Endothelial cell of umbilical vein (primary cell): ENCODE results near the gene NFIL3. TPM values are rescaled to one million over a fixed set of nuclear protein-coding genes. Genes with fewer than 3 reads are reported as not detected.

Experiments
- BruUV-seq: library from RNA; stranded (reverse); fragments of 400-500 nt; replicated peaks from 2 replicates; lab custom pipeline; 2021; lab: Mats Ljungman, UMichigan
- CTCF ChIA-PET: fragments of 300-600, 350-600 bp; sonication (Branson Sonifier 250); formaldehyde crosslinking; loops from one replicate; lab custom pipeline; 2021; ENCODE audit warnings: antibody characterized with exemption, inconsistent platforms; lab: Charles Lee
- POLR2A ChIA-PET: fragments of 300-600, 350-600 bp; sonication (Branson Sonifier 250); formaldehyde crosslinking; loops from one replicate; lab custom pipeline; 2021; ENCODE audit warnings: antibody characterized with exemption, inconsistent platforms; lab: Charles Lee
- DNase-seq: peaks from one replicate; pipeline ENCODE4 v3.0.0-alpha.2; 2011; ENCODE audit warnings: low read depth, low spot score
- FAIRE-seq: peaks from 2 replicates; lab custom pipeline; 2011; peaks lifted over from hg19 to GRCh38; lab: Jason Lieb, UNC
- H2AFZ ChIP-seq: 2 replicates; pipeline ENCODE4 v1.6.0; 2012; ENCODE audit warnings: low read depth, low read length, control low read depth, inconsistent platforms
- H3K27ac ChIP-seq: 2 replicates; pipeline ENCODE4 v1.5.1; 2011; ENCODE audit warnings: low read depth, mild to moderate bottlenecking, control low read depth, low read length, moderate library complexity; ENCODE audit not compliant: insufficient read depth
- H3K27me3 ChIP-seq, 2 experiments: 2 replicates each; pipeline versions ENCODE4 v1.6.0 to v1.6.1; 2011; ENCODE audit warnings: low read length in 2 of 2, mixed read lengths in 1 of 2; ENCODE audit not compliant: control insufficient read depth in 2 of 2, insufficient read depth in 2 of 2
- H3K36me3 ChIP-seq, 2 experiments: 2 replicates in 1 of 2; 3 replicates in 1 of 2; pipeline ENCODE4 v1.5.1; 2011; ENCODE audit warnings: low read length in 2 of 2, mild to moderate bottlenecking in 1 of 2, moderate library complexity in 1 of 2; ENCODE audit not compliant: control insufficient read depth in 2 of 2, insufficient read depth in 2 of 2; ENCODE audit errors: extremely low read depth in 1 of 2
- H3K4me1 ChIP-seq: 3 replicates; pipeline ENCODE4 v1.5.1; 2011; ENCODE audit warnings: mild to moderate bottlenecking, low read length; ENCODE audit not compliant: control insufficient read depth, insufficient read depth; ENCODE audit errors: extremely low read depth
- H3K4me2 ChIP-seq: 2 replicates; pipeline ENCODE4 v1.6.1; 2011; ENCODE audit warnings: low read length, control low read depth, mixed read lengths; ENCODE audit not compliant: insufficient read depth
- H3K4me3 ChIP-seq, 3 experiments: fragments of 200-600 bp in 1 of 3; sonication (generic), shearing (Covaris generic) in 1 of 3; replicated peaks in 1 of 3; 2 replicates each; pipeline ENCODE4 v1.5.1; 2011 to 2016; ENCODE audit warnings: control low read depth in 3 of 3, low read length in 3 of 3, mild to moderate bottlenecking in 2 of 3, inconsistent platforms in 1 of 3, low read depth in 1 of 3, moderate library complexity in 1 of 3; ENCODE audit not compliant: insufficient read depth in 1 of 3
- H3K79me2 ChIP-seq: 2 replicates; pipeline ENCODE4 v1.6.0; 2012; ENCODE audit warnings: low read length, inconsistent platforms; ENCODE audit not compliant: control insufficient read depth, insufficient read depth
- H3K9ac ChIP-seq: replicated peaks from 2 replicates; pipeline ENCODE3; 2011; ENCODE audit warnings: low read length, control low read depth; ENCODE audit not compliant: insufficient read depth; ENCODE audit errors: extremely low read depth
- H3K9me1 ChIP-seq: replicated peaks from 3 replicates; pipeline ENCODE4 v1.6.0; 2011; ENCODE audit warnings: mild to moderate bottlenecking, low read length; ENCODE audit not compliant: control insufficient read depth, insufficient read depth; ENCODE audit errors: extremely low read depth
- H3K9me3 ChIP-seq: replicated peaks from 2 replicates; pipeline ENCODE4 v1.5.1; 2012; ENCODE audit warnings: low read length, inconsistent platforms; ENCODE audit not compliant: control insufficient read depth, insufficient read depth
- H4K20me1 ChIP-seq: replicated peaks from 2 replicates; pipeline ENCODE3; 2011; ENCODE audit warnings: mild to moderate bottlenecking, low read length; ENCODE audit not compliant: control insufficient read depth, insufficient read depth; ENCODE audit errors: extremely low read depth
- CTCF ChIP-seq, 2 donors: IDR thresholded peaks; 1 replicate in 1 of 2; 2 replicates in 1 of 2; pipeline ENCODE4 v1.5.1; 2011; ENCODE audit warnings: low read length in 2 of 2, mild to moderate bottlenecking in 2 of 2, moderate library complexity in 2 of 2, control low read depth in 1 of 2, inconsistent platforms in 1 of 2, low read depth in 1 of 2; ENCODE audit not compliant: insufficient read depth in 1 of 2; ENCODE audit errors: extremely low read depth in 1 of 2
- EZH2 ChIP-seq: IDR thresholded peaks from 2 replicates; pipeline ENCODE4 v1.6.1; 2012; ENCODE audit warnings: borderline replicate concordance, low read depth, mild to moderate bottlenecking, moderate library complexity, low read length, inconsistent platforms; ENCODE audit not compliant: severe bottlenecking
- GATA2 ChIP-seq: IDR thresholded peaks from 2 replicates; pipeline ENCODE4 v1.7.0; 2011; ENCODE audit warnings: low read depth, mild to moderate bottlenecking, moderate library complexity, mixed read lengths, low read length; ENCODE audit not compliant: insufficient read length, insufficient read depth
- JUN ChIP-seq: IDR thresholded peaks from 2 replicates; pipeline ENCODE4 v1.6.1; 2011; ENCODE audit warnings: borderline replicate concordance, low read depth; ENCODE audit not compliant: insufficient read length, insufficient read depth
- MAX ChIP-seq: IDR thresholded peaks from 2 replicates; pipeline ENCODE4 v1.6.1; 2011; ENCODE audit not compliant: insufficient read depth, insufficient read length
- MYC ChIP-seq: IDR thresholded peaks from one replicate; pipeline ENCODE4 v1.6.1; 2011; ENCODE audit warnings: mild to moderate bottlenecking, low read depth, low read length
- dilution Hi-C: fragments of 300-500 bp; cut with MboI; formaldehyde crosslinking; loops from one replicate; pipeline ENCODE4 v1.15.0; 2019; ENCODE audit warnings: low sequenced_read_pairs; ENCODE audit not compliant: extremely low pct_ligation_motif_present
- intact Hi-C: fragments of 100-400 bp; cut with micrococcal nuclease; formaldehyde crosslinking; loops from one replicate; pipeline ENCODE4 v1.10.0; 2022
- polyA plus RNA-seq, 4 experiments: library from polyadenylated mRNA; depleted of rRNA in 3 of 4; stranded (reverse) in 3 of 4; unstranded in 1 of 4; fragments of >200 nt; gene quantifications; 2 replicates each; pipeline versions ENCODE4 v1.2.1 to v1.2.3, GENCODE V29; 2011 to 2012; ENCODE audit warnings: missing spikeins in 1 of 4
- total RNA-seq: library from RNA; stranded (reverse); gene quantifications from 2 replicates; pipeline ENCODE4 v1.2.3, GENCODE V29; 2021

The NFIL3 gene
- total and polyA plus RNA-seq, 2 donors (not counting 3 experiments of a cell fraction or from before 2014, with no cell fraction given), result 2.9 to 10.5 TPM

GRCh38 chr9:91465420-91465819 is 41.8 kb upstream of the NFIL3 start:
- POLR2A ChIA-PET, result no interaction called here
- TF ChIP-seq MAX, result no peak
- TF ChIP-seq GATA2, result no peak
- no peak for TF ChIP-seq JUN
- TF ChIP-seq EZH2, result no peak
- no peak for TF ChIP-seq MYC
- no peak for TF ChIP-seq CTCF (IDR thresholded peaks at IDR 0.05; ENCODE audit: extremely low read depth in 1 of 2, insufficient read depth in 1 of 2, low read depth in 1 of 2, low read length in 2 of 2)

More at GRCh38 chr9:91465420-91465819, 41.8 kb upstream of the NFIL3 start:
- Histone ChIP-seq H3K9me3 (no peaks in the 10 kb centered on the region), H3K27me3 (no peaks in the 10 kb centered on the region), H3K27ac (no peak overlapping the region), H3K9ac (no peak overlapping the region), H3K4me1 (no peaks in the 10 kb centered on the region), H4K20me1 (no peaks in the 10 kb centered on the region), H3K4me2 (no peak overlapping the region), H2AFZ (no peak overlapping the region), H3K36me3 (no peaks in the 10 kb centered on the region), H3K79me2 (no peaks in the 10 kb centered on the region), H3K4me3 (no peak overlapping the region), H3K9me1 (no peaks in the 10 kb centered on the region)
- dilution Hi-C loops, result no loop called here
- FAIRE-seq (no peak), DNase-seq (no peak)
- CTCF ChIA-PET, result interaction anchor here (1.5 to 1.6 kb wide), 2 partner anchors 13 to 550 kb away, joined by 3 to 4 read pairs; no protein-coding TSS in a partner anchor
- no TSS peak for BruUV-seq
- intact Hi-C loops, result no loop called here
